HG02759 (cell line): ENCODE measurements around the gene MRPL55.

Source experiments
- ATAC-seq: cut with Tn5 transposase; IDR thresholded peaks from one replicate; pipeline ENCODE4 v1.9.1; 2021; ENCODE audit warnings: mild to moderate bottlenecking, moderate library complexity; ENCODE audit not compliant: unreplicated experiment

Gene MRPL55

DNA sequence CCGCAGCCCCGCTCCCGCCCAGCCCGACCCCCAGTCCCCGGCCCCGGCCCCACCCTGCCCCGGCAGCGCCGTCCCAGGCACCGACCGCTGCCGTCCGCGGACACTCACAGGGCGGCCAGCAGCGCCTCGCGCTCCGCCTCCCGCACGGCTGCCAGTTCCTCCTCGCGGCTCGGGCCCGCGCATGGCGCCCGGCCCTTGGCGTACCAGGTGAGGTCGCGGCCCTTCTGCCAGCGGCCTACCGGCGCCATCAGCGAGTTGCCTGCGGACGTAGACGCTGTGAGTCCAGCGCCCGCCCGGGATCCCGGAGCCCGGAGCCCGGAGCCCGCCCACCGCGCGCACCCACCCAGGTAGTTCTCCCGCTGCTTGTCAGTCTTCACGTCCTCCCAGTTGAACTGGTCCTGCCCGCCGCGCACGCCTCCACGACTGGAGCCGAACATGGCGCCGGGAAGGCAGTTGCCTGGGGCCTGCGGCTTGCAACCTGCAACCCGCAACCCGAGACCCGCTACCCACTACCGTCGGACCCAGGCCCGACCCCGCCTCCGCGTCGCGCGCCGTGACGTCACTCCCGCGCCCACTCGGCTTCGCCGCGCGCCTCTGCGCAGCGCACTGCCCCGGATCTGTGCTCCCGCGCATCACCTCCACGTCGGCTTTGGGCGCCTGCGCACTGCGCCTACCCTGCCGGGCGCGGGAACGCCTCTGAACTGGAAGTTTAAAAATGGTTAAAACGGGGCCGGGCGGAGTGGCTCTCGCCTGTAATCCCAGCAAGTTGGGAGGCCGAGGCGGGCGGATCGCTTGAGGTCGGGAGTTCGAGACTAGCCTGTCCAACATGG, 6.1 kb downstream of the MRPL55 start, which contains the start of gene C1orf35:
Gene C1orf35 (minus strand): TSS at position 535 of the 830 bp plus-strand sequence. CDS start 98 bp downstream, at position 437.
- peak; percentile 82 for ATAC-seq

DNA sequence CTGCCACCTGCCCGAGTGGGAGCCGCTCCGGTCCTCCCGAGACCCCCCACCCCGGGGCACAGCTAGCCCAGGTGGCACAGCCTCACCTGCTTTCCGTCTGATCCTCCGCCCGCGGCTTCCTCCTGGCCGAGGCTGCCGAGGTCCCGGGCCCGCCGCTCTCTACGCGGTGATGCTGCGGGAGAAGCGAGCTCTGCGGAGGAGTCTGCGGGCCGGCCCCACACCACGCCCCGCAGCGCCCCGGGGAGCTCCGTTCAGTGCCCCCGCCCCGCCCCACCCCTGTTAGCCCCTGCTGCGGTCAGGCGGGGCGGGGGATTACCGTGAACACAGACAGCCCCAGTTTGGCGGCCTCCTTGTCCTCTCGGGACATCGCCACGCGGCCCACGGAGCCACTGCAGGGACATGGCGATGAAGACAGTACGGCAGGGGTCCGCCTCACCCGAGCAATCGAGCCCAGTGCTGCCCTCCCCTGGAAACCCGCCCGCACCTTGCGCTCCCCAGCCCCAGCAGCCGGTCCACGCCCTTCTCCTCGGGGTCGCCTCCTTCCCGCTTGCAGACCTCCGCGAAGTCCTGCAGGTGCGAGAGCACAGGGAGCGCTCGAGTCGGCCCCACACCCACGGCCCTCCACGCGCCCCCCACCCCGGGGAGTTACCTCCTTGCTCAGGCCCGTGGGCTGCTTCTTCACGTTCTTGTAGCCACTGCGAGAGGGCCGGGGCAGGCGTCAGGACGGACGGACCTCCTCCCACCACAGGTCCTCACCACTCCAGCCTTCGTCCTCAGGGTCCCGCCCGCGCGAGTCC, 6.9 kb downstream of the MRPL55 start:
- peak; percentile 19 for ATAC-seq

GRCh38 chr1:228101614-228101993, 7.5 kb downstream of the MRPL55 start:
- ATAC-seq: no peak

- ATAC-seq: no peak
These were observed 8.1 kb downstream of the MRPL55 start for GRCh38 chr1:228100822-228101613.

DNA sequence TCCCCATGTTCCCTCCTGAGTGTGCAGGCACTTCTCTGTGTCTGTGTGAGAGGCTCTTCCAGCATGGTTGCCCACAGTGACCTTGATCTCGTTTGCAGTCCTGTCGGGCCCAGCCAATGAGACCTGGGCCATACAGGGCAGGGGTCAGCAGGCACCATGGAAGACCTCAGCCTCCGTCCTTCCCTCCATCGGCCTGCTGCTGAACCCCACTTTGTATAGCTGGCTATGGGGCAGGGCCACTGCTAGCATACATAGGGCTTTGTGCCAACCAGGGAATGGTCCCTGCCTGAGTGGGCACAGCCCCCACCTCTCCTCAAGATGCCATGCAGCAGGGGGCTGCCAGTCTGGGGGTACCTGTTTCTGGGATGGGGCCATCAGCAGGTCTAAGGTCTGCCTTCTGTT, 9.8 kb downstream of the MRPL55 start:
- no peak for ATAC-seq

DNA sequence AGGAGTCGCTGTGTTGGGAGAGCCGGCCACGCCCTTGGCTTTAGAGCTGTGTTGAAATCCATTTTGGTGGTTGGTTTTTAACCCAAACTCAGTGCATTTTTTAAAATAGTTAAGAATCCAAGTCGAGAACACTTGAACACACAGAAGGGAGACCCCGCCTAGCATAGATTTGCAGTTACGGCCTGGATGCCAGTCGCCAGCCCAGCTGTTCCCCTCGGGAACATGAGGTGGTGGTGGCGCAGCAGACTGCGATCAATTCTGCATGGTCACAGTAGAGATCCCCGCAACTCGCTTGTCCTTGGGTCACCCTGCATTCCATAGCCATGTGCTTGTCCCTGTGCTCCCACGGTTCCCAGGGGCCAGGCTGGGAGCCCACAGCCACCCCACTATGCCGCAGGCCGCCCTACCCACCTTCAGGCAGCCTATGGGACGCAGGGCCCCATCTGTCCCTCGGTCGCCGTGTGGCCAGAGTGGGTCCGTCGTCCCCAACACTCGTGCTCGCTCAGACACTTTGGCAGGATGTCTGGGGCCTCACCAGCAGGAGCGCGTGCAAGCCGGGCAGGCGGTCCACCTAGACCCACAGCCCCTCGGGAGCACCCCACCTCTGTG, 10.7 kb downstream of the MRPL55 start:
- no peak for ATAC-seq

- ATAC-seq: no peak
These were observed 11.6 kb downstream of the MRPL55 start for GRCh38 chr1:228097333-228098081.

- ATAC-seq: no peak
These were observed 12.4 kb downstream of the MRPL55 start for GRCh38 chr1:228096416-228097332.

DNA sequence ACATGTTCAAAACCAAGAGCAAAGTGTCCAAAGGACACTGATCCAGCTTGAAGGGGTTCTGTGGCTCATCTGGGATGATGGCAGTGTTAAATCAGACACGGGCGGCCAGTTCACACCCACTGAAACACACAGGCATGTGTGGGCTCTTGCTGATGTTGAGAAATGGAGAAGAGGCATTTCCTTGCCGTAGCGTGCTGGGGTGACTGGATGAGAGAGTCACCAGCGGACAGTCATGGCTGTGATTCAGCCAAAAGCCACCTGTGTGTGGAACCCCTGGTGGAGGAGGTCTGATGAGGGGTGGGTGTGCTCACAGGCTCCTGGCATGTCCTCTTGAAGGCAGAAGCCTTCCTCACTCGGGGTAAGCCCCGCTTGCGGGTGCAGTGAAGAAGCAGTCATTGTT, 13.2 kb downstream of the MRPL55 start:
- ATAC-seq: no peak

DNA sequence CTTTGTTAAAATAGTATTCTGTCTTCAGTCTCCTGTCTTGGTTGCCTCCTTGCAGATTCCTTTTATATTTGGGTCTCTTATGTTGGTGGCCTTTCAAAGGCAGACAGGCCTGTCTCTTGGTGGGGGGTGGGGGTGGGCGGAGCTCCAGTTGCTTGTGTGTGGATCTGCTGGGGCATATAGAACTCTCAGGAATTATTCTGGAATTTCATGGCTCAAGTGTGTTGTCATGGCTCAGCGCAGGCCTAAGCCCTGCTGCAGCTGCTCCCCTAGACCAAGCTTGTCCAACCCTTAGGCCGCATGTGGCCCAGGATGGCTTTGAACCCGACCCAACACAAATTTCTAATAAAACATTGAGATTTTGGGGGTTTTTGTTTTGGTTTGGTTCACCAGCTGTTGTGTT, 13.9 kb downstream of the MRPL55 start:
- no peak for ATAC-seq

DNA sequence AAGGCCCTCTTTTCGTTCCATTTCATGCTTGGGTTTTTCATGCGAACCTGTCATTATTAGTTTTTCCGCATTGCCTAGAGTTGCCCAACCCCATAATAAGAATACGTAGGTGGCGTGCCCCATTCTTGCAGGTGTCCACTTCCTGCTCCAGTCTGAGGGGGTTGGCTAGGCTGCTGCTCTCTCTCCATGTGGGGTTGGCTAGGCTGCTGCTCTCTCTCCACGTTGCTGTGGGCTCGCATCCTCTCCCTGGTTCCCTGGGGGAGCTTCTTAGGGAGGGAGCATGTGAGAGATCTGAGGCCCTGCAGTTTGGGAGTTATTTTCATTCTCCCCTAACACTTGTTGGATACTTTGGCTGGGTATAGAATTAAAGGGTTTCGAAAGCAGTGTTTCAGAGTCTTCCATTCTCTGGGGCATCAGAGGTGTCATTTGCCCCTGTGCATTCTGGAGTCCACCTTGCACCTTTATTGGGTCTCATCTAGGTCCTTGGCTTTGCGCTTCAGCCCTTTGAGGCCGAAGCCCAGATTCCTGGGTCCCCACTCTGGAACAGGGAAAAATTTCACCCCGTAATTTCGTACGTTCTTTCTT, 14.6 kb downstream of the MRPL55 start:
- ATAC-seq: no peak

- ATAC-seq: no peak
These were observed 15.8 kb downstream of the MRPL55 start for GRCh38 chr1:228093050-228093906.

- no peak for ATAC-seq
These were observed 16.6 kb downstream of the MRPL55 start for GRCh38 chr1:228092342-228093049.

DNA sequence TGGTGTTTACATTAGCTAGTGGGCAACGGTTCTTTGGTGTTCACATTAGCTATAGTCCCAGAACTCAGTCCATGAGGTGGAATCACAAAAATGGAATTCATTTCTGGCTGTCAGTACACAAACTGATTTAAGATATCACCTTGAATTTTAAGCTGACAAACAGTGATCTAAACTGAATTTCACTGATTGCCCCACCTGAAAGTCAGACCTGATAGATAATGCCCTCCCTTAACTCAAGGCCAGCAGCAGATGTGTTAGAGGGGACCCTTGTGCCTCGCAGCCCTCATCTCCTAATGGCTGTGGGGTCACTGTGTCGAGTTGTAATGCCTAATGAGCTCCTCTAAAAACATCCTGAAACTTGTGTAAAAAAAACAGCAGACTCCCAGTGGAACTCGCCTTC, 18.0 kb downstream of the MRPL55 start:
- no peak for ATAC-seq

DNA sequence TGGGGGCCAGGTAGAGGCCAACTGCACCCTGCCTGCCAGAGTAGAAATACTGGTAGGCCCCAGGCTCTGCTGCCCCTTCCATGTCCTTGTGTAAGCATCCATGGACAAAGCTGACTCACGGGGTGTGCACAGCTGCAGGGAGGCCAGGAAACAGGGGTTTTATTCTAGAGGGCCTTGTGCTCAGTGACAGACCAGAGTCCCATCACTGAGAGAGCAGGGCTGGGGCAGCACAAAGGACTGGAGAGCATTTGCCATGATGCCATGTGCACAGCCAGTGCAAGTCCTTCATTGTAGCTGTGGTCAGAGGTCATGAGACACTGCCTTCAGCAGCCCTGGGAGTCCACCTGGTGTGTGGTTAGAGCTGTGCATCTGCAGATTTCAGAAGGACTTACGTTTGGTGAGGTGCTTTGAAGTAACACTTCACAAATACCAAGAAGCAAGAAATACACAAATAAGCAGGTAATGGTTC, 18.5 kb downstream of the MRPL55 start:
- ATAC-seq: peak; percentile 42

DNA sequence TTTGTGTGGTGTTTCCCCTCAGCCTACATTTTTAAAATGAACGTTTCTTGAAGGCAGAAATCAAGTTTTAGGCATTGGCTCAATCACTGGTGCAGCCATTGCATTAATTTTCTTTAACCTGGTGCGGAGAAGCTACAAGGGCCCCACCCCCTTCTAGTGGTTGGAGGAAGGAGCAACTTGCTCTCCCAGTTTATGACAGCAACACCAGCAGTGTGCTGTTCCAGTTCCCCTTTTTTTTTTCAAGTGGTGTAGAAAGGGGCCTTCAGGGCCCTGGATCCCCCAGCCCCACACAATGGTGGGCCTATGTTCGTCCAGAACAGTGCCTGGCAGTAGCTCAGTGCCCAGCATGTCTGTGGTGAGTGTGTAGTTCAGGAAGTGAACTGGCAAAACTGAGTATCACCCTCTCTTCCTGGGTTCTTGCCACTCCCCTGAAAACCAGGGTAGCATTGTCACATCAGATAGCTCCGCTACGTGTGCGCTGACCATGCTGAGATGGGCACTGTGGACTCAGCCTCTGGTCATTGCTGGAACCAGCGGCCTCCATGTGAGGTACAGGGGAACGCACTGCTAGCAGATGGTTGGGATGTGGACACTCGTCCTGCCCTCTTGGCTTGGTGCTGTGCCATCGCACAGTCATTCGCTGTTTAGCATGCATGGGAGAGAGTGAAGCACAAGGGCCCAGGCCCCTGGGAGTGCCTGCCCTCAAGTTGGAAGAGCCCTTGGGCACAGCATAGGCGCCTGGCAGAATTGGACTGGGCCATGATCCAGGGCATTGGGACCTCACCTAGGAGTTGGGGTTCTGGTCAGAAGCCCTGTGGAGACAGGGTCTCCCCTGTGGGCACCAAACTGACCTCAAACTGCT, 19.3 kb downstream of the MRPL55 start:
- ATAC-seq: no peak
